ENCODE data around the gene ALPL. TPM values are rescaled to one million over a fixed set of nuclear protein-coding genes. Genes with fewer than 3 reads are reported as not detected.

Gene ALPL
- total and polyA plus RNA-seq, 9 of the 15 experiments (the other 6 are each of a cell fraction or from before 2014, with no cell fraction given): 0.04 to 0.38 (median 0.18) TPM; not detected in 4

DNA sequence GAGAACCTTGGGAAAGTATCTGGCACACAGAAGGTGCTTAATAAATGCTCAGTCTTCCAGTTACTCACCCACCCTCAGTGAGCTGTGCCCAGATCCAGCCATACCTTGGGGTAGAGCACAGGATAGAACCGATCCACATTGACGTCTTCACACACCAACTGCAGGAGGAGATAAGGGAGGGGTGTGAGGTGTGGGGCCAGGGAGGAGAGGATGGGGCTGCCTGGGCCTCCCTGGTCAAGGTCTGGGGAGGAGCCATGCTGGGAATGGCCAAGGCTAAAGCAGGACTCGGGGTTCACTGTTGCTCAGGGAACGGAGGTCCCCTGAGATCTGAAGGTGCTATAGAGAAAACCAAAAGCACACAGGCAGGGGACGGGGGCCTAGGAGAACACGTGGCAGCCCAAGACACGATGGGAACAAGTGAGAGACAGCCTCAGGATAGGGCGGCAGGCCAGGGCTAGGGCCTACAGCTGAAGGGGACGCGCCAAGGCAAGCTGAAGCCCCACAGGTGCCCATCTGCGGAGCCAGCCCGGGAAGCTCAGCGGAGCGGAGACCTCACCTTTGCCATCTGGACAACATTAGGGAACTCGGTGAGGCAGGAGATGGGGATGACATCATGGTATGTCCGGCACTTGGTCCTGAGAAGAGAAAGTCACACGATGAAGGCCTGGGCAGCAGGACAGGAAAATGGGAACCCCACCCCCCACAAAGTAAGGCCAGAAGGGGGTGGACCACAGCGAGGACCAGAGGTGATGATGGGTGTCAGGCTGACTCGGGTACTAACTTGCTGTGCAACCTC lies 104.0 kb downstream of the ALPL start (continued):
- no peak for TF ChIP-seq DIDO1 (tag; IDR thresholded peaks at IDR 0.05; ENCODE audit: low read depth)
- TF ChIP-seq HIVEP1 (CRISPR knock-in tag; IDR thresholded peaks at IDR 0.05): no peak
- TF ChIP-seq, protein P1, sequence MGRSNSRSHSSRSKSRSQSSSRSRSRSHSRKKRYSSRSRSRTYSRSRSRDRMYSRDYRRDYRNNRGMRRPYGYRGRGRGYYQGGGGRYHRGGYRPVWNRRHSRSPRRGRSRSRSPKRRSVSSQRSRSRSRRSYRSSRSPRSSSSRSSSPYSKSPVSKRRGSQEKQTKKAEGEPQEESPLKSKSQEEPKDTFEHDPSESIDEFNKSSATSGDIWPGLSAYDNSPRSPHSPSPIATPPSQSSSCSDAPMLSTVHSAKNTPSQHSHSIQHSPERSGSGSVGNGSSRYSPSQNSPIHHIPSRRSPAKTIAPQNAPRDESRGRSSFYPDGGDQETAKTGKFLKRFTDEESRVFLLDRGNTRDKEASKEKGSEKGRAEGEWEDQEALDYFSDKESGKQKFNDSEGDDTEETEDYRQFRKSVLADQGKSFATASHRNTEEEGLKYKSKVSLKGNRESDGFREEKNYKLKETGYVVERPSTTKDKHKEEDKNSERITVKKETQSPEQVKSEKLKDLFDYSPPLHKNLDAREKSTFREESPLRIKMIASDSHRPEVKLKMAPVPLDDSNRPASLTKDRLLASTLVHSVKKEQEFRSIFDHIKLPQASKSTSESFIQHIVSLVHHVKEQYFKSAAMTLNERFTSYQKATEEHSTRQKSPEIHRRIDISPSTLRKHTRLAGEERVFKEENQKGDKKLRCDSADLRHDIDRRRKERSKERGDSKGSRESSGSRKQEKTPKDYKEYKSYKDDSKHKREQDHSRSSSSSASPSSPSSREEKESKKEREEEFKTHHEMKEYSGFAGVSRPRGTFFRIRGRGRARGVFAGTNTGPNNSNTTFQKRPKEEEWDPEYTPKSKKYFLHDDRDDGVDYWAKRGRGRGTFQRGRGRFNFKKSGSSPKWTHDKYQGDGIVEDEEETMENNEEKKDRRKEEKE (IDR thresholded peaks at IDR 0.05; ENCODE audit: borderline replicate concordance in 1 of 2, control insufficient read depth in 1 of 2, low read depth in 2 of 2, low read length in 1 of 2): no peak
- TF ChIP-seq, protein P2, sequence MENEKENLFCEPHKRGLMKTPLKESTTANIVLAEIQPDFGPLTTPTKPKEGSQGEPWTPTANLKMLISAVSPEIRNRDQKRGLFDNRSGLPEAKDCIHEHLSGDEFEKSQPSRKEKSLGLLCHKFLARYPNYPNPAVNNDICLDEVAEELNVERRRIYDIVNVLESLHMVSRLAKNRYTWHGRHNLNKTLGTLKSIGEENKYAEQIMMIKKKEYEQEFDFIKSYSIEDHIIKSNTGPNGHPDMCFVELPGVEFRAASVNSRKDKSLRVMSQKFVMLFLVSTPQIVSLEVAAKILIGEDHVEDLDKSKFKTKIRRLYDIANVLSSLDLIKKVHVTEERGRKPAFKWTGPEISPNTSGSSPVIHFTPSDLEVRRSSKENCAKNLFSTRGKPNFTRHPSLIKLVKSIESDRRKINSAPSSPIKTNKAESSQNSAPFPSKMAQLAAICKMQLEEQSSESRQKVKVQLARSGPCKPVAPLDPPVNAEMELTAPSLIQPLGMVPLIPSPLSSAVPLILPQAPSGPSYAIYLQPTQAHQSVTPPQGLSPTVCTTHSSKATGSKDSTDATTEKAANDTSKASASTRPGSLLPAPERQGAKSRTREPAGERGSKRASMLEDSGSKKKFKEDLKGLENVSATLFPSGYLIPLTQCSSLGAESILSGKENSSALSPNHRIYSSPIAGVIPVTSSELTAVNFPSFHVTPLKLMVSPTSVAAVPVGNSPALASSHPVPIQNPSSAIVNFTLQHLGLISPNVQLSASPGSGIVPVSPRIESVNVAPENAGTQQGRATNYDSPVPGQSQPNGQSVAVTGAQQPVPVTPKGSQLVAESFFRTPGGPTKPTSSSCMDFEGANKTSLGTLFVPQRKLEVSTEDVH (IDR thresholded peaks at IDR 0.05; ENCODE audit: low read depth, partially characterized antibody): no peak
- no peak for TF ChIP-seq HMGN3 (IDR thresholded peaks at IDR 0.05; ENCODE audit: borderline replicate concordance, extremely low read depth, insufficient read length, low read depth, low read length)
- no peak for TF ChIP-seq PHF20 (IDR thresholded peaks at IDR 0.05; ENCODE audit: partially characterized antibody)
- TF ChIP-seq SMARCC2 (IDR thresholded peaks at IDR 0.05; ENCODE audit: low read depth): no peak; the same call in 1 of the 2 replicates
- no peak for TF ChIP-seq NR3C1 (CRISPR knock-in tag; IDR thresholded peaks at IDR 0.05)
- no peak for TF ChIP-seq RBM22 (IDR thresholded peaks at IDR 0.05; ENCODE audit: low read depth, low read length, poor library complexity, severe bottlenecking)
- no peak for TF ChIP-seq ZNF3 (CRISPR knock-in tag; IDR thresholded peaks at IDR 0.05)
- TF ChIP-seq, protein P3, sequence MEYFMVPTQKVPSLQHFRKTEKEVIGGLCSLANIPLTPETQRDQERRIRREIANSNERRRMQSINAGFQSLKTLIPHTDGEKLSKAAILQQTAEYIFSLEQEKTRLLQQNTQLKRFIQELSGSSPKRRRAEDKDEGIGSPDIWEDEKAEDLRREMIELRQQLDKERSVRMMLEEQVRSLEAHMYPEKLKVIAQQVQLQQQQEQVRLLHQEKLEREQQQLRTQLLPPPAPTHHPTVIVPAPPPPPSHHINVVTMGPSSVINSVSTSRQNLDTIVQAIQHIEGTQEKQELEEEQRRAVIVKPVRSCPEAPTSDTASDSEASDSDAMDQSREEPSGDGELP (CRISPR knock-in tag; IDR thresholded peaks at IDR 0.05; ENCODE audit: borderline replicate concordance): peak; percentile 51; the same call in 1 of the 2 replicates
- no peak for TF ChIP-seq ZNF184 (CRISPR knock-in tag; IDR thresholded peaks at IDR 0.05)
- TF ChIP-seq ETV6 (IDR thresholded peaks at IDR 0.05; ENCODE audit: borderline replicate concordance in 1 of 2, low read depth in 2 of 2, low read length in 1 of 2): no peak
- no peak for TF ChIP-seq ETV6 (CRISPR knock-in tag; IDR thresholded peaks at IDR 0.05; ENCODE audit: borderline replicate concordance)
- TF ChIP-seq CCNT2 (IDR thresholded peaks at IDR 0.05; ENCODE audit: borderline replicate concordance, extremely low read depth, insufficient read length, low read depth, low read length): no peak
- no peak for TF ChIP-seq RBM34 (IDR thresholded peaks at IDR 0.05; ENCODE audit: borderline replicate concordance, insufficient read depth, low read length)
- TF ChIP-seq ZC3H4 (CRISPR knock-in tag; IDR thresholded peaks at IDR 0.05; ENCODE audit: borderline replicate concordance): no peak
- 0 out of 2 replicates have a peak, but pooled peaks have one; percentile 40 for TF ChIP-seq FOSL1 (tag; conservative IDR thresholded peaks at IDR 0.05)
- TF ChIP-seq NFE2 (IDR thresholded peaks at IDR 0.05; ENCODE audit: low read depth): no peak
- no peak for TF ChIP-seq FIP1L1 (IDR thresholded peaks at IDR 0.05; ENCODE audit: low read depth, low read length, poor library complexity, severe bottlenecking)
- TF ChIP-seq BDP1 (IDR thresholded peaks at IDR 0.05; ENCODE audit: insufficient read depth, insufficient read length): no peak
